Parathyroid adenoma (tissue), 2 donors: ENCODE measurements around the gene LHX1.

Experiments used
- H2AFZ ChIP-seq: fragments of 300-600 bp; sonication (generic); one replicate; pipeline ENCODE4 v1.7.0; 2017; ENCODE audit warnings: antibody characterized with exemption, mild to moderate bottlenecking
- H3K27ac ChIP-seq: fragments of 300-600 bp; sonication (generic); one replicate; pipeline ENCODE4 v1.7.0; 2017
- H3K27me3 ChIP-seq: fragments of 300-600 bp; sonication (generic); one replicate; pipeline ENCODE4 v1.7.0; 2017; ENCODE audit warnings: low read length; ENCODE audit not compliant: control insufficient read depth, insufficient read depth
- H3K36me3 ChIP-seq: fragments of 300-600 bp; sonication (generic); one replicate; pipeline ENCODE4 v1.7.0; 2017; ENCODE audit warnings: low read length; ENCODE audit not compliant: control insufficient read depth, insufficient read depth
- H3K4me1 ChIP-seq: fragments of 300-600 bp; sonication (generic); one replicate; pipeline ENCODE4 v1.7.0; 2017; ENCODE audit warnings: control low read depth
- H3K4me2 ChIP-seq: fragments of 300-600 bp; sonication (generic); one replicate; pipeline ENCODE4 v1.7.0; 2017; ENCODE audit warnings: low read length
- H3K4me3 ChIP-seq: fragments of 300-600 bp; sonication (generic); one replicate; pipeline ENCODE4 v1.7.0; 2017; ENCODE audit warnings: low read depth, low read length
- H3K79me2 ChIP-seq: fragments of 300-600 bp; sonication (generic); one replicate; pipeline ENCODE4 v1.7.0; 2017; ENCODE audit warnings: control low read depth
- H3K9ac ChIP-seq: fragments of 300-600 bp; sonication (generic); one replicate; pipeline ENCODE4 v1.7.0; 2017; ENCODE audit warnings: mild to moderate bottlenecking
- H3K9me3 ChIP-seq: fragments of 300-600 bp; sonication (generic); one replicate; pipeline ENCODE4 v1.7.0; 2017; ENCODE audit warnings: low read length; ENCODE audit not compliant: control insufficient read depth
- CTCF ChIP-seq: fragments of 300-600 bp; sonication (generic); IDR thresholded peaks from one replicate; pipeline ENCODE4 v1.7.0; 2017; ENCODE audit warnings: antibody characterized with exemption, mild to moderate bottlenecking
- donor health status: primary hyperparathyroidism.

LHX1 gene

GRCh38 chr17:36980280-36980761, 43.0 kb downstream of the LHX1 start:
- no peak for TF ChIP-seq CTCF
- Histone ChIP-seq H3K4me3 (no peak overlapping the region), H3K79me2 (peaks cover 11% of the 10 kb centered on the region), H3K27me3 (no peaks in the 10 kb centered on the region), H3K9ac (no peak overlapping the region), H3K4me1 (no peaks in the 10 kb centered on the region), H3K4me2 (no peak overlapping the region), H3K9me3 (no peaks in the 10 kb centered on the region), H3K27ac (no peak overlapping the region), H2AFZ (no peak overlapping the region), H3K36me3 (no peaks in the 10 kb centered on the region)

- no peak for TF ChIP-seq CTCF
- Histone ChIP-seq H3K4me3 (no peak overlapping the region), H2AFZ (no peak overlapping the region), H3K36me3 (no peaks in the 10 kb centered on the region), H3K4me1 (no peaks in the 10 kb centered on the region), H3K9me3 (no peaks in the 10 kb centered on the region), H3K9ac (no peak overlapping the region), H3K79me2 (peaks cover 11% of the 10 kb centered on the region), H3K27ac (no peak overlapping the region), H3K4me2 (no peak overlapping the region), H3K27me3 (no peaks in the 10 kb centered on the region)
Measured at GRCh38 chr17:36983618-36984017, 46.3 kb downstream of the LHX1 start.

GRCh38 chr17:36989173-36989572, 51.9 kb downstream of the LHX1 start:
- H2AFZ ChIP-seq: no peak overlapping the region
- H3K27ac ChIP-seq: no peak overlapping the region
- TF ChIP-seq CTCF: no peak
- no peaks in the 10 kb centered on the region for H3K27me3 ChIP-seq
- H3K36me3 ChIP-seq: no peaks in the 10 kb centered on the region
- H3K4me2 ChIP-seq: no peak overlapping the region
- H3K9me3 ChIP-seq: no peaks in the 10 kb centered on the region
- no peak overlapping the region for H3K4me3 ChIP-seq
- no peak overlapping the region for H3K9ac ChIP-seq
- no peaks in the 10 kb centered on the region for H3K4me1 ChIP-seq
- peaks cover 2% of the 10 kb centered on the region for H3K79me2 ChIP-seq

GRCh38 chr17:36992701-36993100, 55.4 kb downstream of the LHX1 start:
- H3K27ac ChIP-seq: no peak overlapping the region
- no peaks in the 10 kb centered on the region for H3K9me3 ChIP-seq
- no peak overlapping the region for H3K9ac ChIP-seq
- H3K36me3 ChIP-seq: no peaks in the 10 kb centered on the region
- H3K4me1 ChIP-seq: no peaks in the 10 kb centered on the region
- H3K4me2 ChIP-seq: no peak overlapping the region
- no peak overlapping the region for H3K4me3 ChIP-seq
- no peak for TF ChIP-seq CTCF
- H2AFZ ChIP-seq: no peak overlapping the region
- H3K27me3 ChIP-seq: no peaks in the 10 kb centered on the region
- H3K79me2 ChIP-seq: no peaks in the 10 kb centered on the region

- no peaks in the 10 kb centered on the region for H3K36me3 ChIP-seq
Measured at GRCh38 chr17:36993227-36993626, 56.0 kb downstream of the LHX1 start.

More at GRCh38 chr17:36993227-36993626, 56.0 kb downstream of the LHX1 start:
- Histone ChIP-seq H3K4me1 (no peaks in the 10 kb centered on the region), H3K27ac (no peak overlapping the region), H3K4me2 (no peak overlapping the region), H3K9ac (no peak overlapping the region), H2AFZ (no peak overlapping the region), H3K27me3 (no peaks in the 10 kb centered on the region), H3K79me2 (no peaks in the 10 kb centered on the region), H3K4me3 (no peak overlapping the region), H3K9me3 (no peaks in the 10 kb centered on the region)
- no peak for TF ChIP-seq CTCF
